ENCODE data around the gene PLS1.
"Not testable (repeated sequence)": the region's sequence is repeated elsewhere in the genome, so short reads cannot be mapped to it uniquely, and the experiment has no call there.

PLS1 gene

DNA sequence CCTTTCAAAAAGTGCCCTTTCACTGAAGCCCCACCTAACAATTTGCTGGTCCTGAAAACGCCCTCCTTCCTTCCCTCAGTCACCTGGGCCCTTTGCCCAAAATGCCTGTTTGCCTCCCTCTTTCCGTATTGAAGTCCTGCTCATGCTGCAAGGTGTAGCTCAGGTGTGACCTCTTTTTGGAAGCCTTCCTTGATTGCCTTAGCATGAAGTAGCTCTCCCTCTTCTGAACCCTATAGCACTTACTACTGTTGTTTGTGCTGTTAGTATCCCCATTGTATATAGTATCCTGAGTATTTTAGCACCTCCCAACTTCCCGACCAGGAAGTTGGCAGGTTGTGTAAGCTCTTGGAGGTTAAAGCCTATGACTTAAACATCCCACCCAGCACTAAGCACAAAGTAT lies 1.7 kb downstream of the PLS1 start:
- DNase-seq = no peak

DNA sequence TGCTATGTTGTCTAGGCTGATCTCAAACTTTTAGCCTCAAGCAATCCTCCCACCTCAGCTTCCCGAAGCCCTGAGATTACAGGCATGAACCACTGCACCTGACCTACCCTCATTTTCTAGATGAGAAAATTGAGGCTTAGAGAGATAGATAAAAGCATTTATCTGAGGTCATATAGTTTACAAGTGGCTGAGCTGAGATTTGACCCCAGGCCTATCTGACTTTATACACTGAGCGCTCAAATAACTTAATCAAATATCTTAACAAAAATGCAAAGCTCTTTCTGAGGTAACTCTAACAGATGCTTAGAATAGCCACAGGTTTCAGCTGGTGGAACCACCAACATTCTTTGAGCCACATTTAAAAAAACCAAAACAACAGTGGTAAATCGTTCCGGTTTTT lies 5.5 kb downstream of the PLS1 start:
- DNase-seq = no peak

DNA sequence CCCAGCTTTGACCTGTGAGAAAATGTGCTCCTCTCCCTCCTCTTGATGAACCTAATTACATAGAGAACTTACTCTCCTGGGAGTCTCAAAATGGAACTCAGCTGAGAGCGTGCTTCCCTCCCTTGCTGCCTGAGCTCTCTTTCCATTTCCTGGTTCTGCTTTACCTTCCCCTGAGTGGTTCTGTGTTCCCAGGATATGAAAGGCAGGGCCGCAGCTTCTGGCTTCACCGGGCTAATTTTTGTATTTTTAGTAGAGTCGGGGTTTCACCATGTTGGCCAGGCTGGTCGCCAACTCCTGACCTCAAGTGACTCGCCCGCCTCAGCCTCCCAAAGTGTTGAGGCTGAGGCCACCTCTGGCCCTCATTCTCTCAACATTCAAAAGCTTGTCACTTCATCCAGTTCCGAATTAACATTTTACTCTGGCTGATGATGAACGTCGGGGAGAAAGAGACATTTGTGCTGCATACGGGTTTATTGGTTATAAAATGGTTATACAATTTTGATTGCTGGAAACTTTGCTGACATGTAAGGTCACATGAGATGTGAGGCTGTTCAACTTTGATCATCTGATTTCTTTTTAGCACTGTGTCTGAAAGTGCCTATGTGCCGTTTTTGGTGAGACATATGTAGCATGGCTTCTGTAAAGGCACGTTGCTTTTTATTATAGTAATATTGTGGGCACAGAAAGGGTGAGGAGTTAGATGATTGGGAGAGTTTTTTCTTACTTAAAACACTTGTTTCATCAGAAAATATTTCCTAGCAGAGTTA lies 6.6 kb downstream of the PLS1 start:
- no peak for DNase-seq

DNA sequence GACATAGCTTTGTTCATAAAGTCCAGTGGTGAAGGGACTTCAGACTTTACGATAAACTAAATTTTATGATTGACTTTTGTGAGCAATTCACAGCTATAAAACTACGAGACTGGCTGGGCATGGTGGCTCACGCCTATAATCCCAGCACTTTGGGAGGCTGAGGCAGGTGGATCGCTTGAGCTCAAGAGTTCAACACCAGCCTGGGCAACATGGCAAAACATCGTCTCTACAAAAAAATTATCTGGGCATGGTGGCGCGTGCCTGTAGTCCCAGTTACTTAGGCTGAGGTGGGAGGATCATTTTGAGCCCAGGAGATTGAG lies 7.2 kb downstream of the PLS1 start:
- not testable (repeated sequence) for DNase-seq

DNA sequence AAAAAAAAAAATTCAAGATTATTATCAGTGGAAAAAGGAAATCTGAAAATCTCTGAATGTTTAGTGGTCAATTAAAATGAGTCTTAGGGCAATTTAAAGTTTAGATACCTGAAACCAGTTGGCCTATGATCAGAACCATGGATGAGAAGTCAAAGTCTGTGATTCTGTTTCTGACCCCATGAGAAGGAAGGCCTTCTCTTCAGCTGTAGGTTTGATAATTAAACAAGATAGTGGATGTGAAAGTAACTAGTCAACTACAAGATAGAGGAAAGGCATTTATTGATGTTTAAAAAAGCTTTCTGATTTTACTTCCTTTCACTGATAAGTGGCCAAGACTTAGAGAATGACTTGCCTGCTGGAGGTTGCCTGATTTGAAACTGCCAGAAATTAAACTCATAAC lies 8.7 kb downstream of the PLS1 start:
- no peak for DNase-seq

DNA sequence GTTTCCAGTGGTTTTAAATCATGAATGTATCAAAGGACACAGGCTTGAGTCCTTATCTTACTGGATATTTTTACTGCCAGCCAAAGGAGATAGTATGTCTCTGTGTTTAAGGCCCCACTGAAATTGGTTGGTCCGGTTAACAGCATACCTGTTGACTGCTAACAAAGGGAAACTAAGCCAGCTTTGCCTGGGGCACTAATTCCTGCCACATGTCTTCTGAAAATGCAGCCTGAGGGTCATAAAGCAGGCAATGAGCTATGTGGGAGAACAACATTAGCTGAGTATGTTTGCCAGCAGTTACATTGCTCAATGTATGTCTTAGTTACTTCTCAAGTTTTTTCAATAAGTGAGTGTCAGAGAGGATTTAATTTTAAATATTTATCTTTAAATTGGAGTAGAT lies 12.4 kb downstream of the PLS1 start:
- DNase-seq = no peak

DNA sequence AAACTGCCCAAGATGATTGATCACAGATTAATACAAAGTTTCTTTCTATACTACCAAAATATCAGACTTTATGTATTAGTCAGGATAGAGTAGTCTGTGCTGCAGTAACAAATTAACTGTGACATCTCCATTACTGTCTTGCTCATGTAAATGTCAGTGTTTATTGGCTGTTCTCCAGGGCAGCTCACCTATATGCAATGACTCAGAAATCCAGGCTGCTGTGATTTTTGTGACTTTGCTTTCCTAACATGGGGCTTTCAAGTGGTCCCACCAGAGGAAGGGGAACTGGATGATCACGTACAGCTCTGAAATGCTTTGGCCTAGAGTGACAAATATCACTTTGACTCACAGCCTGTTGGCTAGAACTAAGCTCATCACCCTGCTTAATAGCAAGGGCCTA lies 12.9 kb downstream of the PLS1 start:
- DNase-seq = no peak

DNA sequence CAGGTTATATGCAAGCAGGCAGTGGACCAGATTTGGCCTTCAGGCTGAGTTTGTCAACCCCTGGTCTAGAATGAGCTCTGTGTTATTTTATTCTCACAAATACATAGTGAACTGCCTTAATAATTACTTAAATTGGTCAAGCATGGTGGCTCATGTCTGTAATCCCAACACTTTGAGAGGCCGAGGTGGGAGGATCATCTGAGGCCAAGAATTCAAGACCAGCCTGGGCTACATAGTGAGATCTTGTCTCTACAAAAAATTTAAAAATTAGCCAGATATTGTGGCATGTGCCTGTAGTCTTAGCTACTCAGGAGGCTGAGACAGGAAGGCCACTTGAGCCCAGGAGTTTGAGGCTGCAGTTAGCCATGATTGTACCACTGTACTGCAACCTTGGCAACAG lies 15.0 kb downstream of the PLS1 start:
- no peak for DNase-seq

DNA sequence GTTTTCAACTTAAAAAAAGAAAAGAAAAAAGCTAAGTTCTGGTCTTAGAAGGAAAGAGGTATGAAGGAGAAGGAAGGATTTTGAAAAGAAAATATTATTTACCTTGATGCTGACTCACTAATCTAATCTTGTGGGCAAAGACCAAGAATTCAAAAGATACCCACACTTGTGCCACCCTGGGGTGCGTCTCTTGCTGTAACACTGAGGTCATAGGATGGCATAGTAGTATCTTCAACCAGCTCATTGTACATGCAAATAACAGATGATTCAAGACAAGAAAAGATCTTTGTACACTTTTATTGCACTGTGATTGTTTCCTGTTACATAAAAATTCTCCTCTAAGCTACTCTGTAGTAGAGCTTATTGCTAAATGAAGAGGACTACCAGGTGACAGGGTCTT lies 17.3 kb downstream of the PLS1 start:
- DNase-seq = no peak

DNA sequence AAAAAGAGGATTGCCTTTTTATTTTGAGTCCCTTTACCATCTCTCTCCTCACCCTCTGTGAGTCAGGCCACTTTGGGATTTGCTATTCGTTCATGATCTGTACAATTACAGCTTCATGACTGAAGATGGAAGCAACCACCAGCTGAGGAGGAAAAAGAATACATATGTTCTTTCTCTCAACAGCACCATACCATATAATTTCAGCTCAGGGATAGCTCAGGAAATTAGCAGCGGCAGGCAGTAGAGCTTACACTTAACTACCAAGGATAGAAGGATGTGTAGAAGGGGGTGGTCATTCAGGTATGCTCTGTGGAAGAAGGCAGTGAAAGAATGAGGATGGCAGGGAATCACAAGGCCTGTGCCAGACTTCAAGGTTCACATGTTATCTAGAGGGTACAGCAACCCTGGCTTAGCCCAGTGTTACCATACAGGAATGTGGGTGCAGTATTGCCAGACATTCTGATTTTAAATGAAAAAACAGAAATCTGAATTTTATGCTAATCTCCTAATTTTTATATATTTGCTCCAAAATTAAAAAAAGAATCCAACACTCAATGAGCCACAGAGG lies 17.9 kb downstream of the PLS1 start:
- no peak for DNase-seq

DNA sequence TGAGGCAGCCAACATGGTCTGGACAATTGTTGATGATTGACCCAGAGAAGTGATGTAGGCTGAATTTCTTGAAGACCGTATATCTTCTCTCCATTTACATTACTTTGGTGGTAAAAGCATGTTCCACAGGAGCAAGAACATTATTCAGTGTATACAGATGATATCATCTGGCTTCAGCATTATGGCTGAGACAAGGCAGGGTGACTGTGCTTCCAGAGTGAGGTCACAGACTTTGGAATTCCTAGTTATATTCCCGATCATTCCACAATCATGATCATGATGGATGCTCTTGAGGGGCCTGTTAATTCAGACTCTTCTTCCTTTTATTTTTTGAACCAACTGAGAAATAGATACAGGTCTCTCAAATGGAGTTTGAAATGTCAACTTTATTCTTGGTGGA lies 19.0 kb downstream of the PLS1 start:
- DNase-seq = no peak

DNA sequence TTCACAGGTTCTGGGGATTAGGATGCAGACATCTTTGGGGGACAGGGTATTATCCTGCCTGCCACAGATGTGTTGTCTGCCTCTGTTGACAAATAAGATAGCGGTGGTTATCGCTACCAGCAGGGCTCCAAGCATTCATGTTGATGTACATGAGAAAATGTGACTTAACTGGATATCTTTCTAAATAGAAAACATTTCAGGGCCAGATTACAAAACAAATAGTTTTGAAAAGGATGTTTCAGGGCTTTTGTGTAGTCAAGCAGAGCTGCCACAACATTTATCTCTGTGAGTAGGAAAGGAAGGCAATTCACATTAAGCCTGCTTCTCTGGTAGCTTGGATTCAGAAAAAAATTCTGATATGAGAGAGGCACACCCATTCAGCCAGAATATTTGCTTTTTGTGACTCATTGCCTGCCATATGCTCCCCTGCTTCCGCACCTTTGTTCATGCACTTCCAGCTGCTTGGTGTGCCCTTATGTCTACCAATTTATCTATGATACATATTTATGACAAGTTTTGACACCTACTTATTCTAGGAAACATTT lies 22.8 kb downstream of the PLS1 start:
- no peak for DNase-seq

DNA sequence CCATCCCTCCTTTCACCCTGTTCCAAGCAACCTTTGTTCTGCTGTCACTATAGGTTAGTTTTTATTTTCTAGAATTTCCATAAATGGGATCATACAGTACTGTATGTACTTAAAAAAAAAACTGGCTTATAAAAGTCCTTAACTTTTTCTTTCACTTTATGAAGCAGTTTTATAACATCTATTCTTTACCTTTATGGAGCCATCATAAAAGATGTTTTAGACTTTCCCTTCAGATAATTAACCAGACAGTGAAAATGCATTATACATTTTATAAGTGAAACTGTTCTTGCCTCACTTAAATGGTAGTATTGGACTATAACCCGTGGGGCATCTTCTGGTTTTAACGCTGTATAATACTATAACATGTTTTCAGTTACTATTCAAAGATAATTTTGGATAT lies 26.2 kb downstream of the PLS1 start:
- no peak for DNase-seq

DNA sequence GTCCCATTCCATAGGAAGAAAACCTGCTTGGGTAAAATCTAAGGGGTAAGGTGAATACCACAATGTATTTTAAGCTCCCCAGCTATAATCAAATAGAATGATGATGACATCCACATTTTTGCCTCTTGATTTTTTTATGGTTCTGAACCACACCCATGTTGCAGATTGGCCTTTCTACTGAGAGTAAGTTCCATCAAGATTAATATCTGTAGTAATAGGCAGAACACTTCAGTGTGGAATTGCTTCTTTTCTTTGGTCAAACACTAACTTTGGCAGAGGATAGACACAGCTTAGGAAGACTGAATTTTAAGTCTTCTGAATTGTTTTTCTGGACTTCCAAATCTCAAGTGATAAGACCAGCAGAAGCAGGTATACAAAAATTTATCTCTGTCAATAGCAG lies 27.0 kb downstream of the PLS1 start:
- DNase-seq = no peak

DNA sequence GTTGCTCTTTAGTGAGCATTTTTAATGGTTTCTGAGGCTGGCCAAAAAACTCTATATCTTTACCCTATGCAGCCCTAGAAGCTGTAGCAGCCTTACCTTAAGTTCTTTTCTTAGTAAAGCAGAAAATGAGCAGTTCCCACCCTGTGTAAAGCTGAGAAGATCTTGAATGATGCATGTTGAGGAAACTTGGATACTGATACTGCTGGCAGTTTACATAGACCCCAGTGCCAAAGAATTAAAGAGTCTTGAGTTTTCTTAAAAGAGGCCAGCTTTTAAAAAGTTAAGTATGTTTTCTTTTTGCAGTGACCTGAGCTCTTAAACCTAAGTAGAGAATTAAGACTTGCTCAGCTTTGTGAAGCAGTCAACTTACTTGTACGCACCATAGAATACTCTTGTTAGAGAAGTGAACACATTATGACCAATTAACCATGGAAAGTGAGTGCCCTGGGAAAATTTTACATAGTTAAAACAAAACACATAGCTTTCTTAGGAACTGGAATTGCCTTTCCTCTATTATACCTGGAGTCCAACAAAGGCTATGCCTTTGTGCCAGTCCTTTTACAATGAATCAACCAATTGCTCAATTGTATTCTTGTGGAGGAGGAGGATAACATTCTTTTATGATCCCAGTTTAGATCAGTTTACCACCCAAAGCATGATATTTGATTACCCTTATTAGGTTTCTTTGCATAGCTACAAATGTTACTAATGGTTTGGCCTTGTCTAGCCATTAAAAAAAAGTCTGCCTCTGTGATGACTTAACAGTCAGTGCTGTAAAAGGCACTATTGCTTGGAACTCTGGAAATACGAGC lies 28.4 kb downstream of the PLS1 start:
- no peak for DNase-seq

DNA sequence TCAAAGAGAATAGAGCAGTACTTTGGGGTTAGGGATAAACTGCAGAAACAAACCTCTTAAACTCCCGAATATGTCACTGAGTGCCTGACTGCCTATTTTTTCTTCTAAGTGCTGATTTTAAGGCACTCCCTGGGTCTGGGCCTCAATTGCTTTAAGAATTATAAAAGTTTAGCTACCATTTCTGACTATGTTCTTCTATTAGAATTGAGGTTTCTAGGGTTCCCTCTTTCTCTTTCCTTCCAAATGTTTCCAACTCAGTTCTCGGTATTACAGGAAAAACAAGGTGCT lies 28.9 kb downstream of the PLS1 start:
- no peak for DNase-seq

DNA sequence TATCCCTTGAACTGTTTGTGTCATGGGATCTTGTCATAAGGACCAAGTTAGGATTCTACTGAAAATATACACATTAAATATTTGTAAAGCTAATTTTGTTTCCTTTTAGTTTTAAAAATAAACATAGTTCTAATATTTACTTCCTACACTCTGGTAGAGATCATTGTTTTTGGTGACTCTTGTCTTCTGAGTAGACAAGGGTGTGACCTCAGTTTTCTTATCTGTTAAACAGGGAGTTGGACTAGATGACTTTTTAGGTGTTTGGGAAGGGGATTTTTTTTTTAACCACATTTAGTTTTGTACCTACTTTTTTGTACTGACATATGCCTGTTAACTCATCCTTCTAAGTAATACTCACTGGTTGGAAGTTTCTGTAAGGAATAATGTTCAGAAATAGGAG lies 30.8 kb downstream of the PLS1 start:
- no peak for DNase-seq

DNA sequence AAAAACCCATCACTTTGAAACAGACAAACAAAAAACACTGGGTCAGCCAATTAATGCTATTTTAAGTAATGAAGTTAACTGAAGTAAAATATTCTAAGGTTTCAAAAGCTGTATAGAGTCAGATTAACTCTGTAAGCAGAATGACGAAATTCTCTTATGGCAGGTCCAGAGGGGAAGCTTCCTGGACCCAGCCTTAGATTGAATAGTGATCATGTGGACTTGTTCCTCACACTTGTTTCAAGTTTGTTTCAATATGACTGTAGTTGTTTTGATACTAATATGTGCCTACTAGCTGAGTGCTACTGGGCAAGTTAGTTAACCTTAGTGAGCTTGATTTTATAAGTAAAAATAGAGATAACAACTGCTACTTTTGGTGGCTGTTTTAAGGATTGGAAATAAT lies 32.6 kb downstream of the PLS1 start:
- DNase-seq = no peak

DNA sequence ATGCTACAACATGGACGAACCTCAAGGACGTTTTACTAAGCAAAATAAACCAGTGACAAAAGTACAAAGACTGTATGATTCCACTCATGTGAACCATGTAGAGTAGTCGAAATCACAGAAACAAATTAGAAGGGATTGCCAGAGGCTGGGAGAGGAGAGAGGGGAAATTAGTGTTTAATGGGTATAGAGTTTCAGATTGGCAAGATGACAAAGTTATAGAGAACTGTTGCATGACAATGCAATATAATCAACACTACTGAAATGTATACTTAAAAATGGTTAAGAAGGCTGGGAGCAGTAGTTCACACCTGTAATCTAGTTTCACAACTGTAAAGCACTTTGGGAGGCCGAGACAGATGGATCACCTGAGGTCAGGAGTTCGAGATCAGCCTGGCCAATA lies 36.9 kb downstream of the PLS1 start:
- no peak for DNase-seq

DNA sequence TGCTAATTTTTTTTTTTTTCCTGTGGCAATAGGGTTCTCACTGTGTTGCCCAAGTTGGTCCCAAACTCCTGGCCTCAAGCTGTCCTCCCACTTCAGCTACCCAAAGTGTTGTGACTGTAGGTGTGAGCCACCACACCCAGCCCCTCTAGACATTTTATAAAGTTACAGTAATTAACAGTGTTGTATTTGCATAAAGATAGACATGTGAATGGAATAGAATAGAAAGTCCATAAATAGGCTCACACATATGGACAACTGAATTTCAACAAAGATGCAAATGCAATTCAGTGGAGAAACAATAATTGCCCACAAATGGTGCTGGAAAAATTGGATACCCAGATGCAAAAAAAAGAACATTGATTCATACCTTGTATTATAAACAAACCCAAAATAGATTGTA lies 39.9 kb downstream of the PLS1 start:
- DNase-seq = no peak

DNA sequence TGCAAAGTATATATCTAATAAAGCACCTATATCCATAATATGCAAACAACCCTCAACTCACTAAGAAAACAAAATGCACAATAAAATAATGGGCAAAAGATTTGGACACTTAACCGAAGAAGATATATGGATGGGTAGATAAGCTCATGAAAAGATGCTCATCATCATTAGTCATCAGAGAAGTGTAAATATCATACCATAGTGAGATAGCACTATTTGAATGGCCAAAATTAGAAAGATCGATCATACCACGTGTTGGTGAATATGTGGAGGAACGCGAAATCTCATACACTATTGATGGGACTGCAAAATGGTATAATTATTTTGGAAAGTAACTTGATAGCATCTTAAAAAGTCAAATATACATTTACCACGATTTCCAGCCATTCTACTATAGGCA lies 40.5 kb downstream of the PLS1 start:
- DNase-seq = no peak

DNA sequence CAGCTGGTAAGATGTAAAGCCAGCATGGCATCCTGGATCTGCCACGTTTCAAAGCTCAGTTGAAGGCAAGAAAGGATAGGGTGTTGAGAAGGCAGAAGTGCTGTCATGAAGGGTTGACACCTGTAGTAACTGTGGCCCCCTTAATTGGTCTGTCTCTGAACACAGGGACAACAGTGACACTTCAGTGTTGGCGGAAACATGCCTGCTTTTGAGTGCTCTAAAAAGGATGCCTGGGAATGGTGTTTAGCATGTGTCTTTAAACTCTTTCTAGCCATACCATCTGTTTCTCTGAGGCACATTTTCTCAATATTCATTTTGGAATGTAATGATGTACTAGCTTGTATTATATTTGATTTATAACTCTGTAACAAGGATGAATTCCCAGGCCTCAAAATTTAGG lies 42.1 kb downstream of the PLS1 start:
- DNase-seq = no peak

DNA sequence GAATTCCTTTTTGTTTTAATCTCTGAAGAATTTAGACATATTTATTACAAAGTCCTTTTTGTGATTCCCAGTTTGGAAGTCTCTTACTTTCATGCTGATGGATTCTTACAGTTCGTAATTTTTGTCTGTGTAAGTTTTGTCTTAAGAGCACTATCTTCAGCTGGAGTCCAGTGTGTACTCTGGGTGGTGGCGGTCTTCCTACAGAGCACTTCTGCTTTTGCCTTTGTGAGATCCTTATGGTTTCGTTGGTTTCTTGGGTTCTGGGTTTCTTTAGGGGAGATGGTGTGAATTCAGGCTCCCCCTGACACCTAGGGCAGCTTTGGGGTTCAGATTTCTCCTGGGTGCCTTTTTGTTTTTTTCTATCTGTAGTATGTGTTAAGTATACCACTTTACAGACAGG lies 45.3 kb downstream of the PLS1 start:
- no peak for DNase-seq

DNA sequence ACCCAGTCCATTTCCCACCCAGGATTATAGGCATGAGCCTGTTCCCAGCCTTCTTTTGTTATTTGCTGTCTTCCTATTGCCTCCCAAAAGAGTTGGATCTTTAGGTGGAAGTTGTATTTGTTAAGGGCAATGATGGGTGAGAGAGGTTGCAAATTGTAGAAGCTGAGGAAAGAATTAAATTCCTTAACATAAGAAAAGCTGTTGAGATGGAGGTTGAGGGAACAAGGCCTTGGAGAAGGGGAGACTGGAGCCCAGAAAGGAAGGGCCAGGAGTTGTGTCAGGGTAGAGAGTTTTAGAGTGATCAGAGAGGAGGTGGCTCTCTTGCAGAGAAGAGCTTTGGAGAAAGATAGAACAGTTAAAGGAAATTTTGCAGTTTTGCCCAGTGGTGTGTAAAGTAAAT lies 46.8 kb downstream of the PLS1 start:
- DNase-seq = no peak

DNA sequence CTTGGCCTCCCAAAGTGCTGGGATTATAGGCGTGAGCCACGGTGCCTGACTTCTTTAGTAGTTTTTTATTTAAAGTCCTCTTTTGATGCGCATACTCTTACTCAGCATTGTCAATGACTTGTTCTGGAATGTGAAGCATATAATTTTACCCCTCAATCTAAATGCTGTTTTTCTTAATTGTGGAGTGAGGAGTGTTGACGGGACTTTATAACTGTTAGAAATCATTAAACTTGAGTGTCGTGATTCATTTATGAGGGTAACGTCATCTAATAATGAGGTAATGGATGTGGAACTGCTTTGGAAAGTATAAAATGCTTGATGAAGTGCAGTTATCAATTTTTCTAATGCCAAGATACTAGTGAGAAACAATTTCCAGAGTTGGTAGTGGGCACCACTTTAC lies 48.3 kb downstream of the PLS1 start:
- DNase-seq = no peak
